Airway epithelial cell (primary cell): ENCODE measurements around the gene OPN1MW2. TPM values are rescaled to one million over a fixed set of nuclear protein-coding genes. Genes with fewer than 3 reads are reported as not detected.

Experiments
- total RNA-seq: library from RNA; depleted of rRNA; stranded (reverse); fragments of >200 nt; gene quantifications from 2 replicates; pipeline ENCODE4 v1.2.3, GENCODE V29; 2015

The OPN1MW2 gene
- total RNA-seq, result not detected in 2 replicates

GRCh38 chrX:154219456-154219855 lies at the start of gene OPN1MW2:
OPN1MW2 (plus strand) TSS chrX:154219756; CDS start chrX:154219816, 60 bp downstream.

DNA sequence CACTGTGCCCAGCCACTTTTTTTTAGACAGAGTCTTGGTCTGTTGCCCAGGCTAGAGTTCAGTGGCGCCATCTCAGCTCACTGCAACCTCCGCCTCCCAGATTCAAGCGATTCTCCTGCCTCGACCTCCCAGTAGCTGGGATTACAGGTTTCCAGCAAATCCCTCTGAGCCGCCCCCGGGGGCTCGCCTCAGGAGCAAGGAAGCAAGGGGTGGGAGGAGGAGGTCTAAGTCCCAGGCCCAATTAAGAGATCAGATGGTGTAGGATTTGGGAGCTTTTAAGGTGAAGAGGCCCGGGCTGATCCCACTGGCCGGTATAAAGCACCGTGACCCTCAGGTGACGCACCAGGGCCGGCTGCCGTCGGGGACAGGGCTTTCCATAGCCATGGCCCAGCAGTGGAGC lies 37.3 kb upstream of the OPN1MW2 start, which contains the start of gene OPN1MW:
Gene OPN1MW (plus strand): TSS at position 301 of the 400 bp plus-strand sequence. CDS start 82 bp downstream, at position 383.

GRCh38 chrX:154257282-154257681 lies 37.7 kb downstream of the OPN1MW2 start, which contains the start of gene OPN1MW3:
OPN1MW3 (plus strand) TSS chrX:154257582; CDS start chrX:154257620, 38 bp downstream.

Other genes with a start within 250 kb of the OPN1MW2 start
- gene HCFC1, start 247.9 kb upstream of the OPN1MW2 start, total RNA-seq, result 35.4 and 50.1 TPM in 2 replicates
- gene TMEM187, start 247.0 kb upstream of the OPN1MW2 start, total RNA-seq, result 10.3 and 12.4 TPM in 2 replicates
- 104 and 110 TPM in 2 replicates for gene IRAK1, start 199.9 kb upstream of the OPN1MW2 start, total RNA-seq
- gene MECP2, start 122.0 kb upstream of the OPN1MW2 start, total RNA-seq, result 18.2 and 25.4 TPM in 2 replicates
- gene OPN1LW, start 75.5 kb upstream of the OPN1MW2 start, total RNA-seq, result not detected in 2 replicates
- not detected in 2 replicates for gene OPN1MW, start 37.2 kb upstream of the OPN1MW2 start, total RNA-seq
- gene OPN1MW3, start 37.8 kb downstream of the OPN1MW2 start, total RNA-seq, result not detected in 2 replicates
- gene TEX28, start 75.4 kb downstream of the OPN1MW2 start, total RNA-seq, result not detected in 2 replicates
- gene TKTL1, start 76.0 kb downstream of the OPN1MW2 start, total RNA-seq, result not detected in 2 replicates
- 1,129 and 1,478 TPM in 2 replicates for gene FLNA, start 154.9 kb downstream of the OPN1MW2 start, total RNA-seq
- gene EMD, start 159.5 kb downstream of the OPN1MW2 start, total RNA-seq, result 50.6 and 72.9 TPM in 2 replicates
- 4,888 and 5,415 TPM in 2 replicates for gene RPL10, start 178.6 kb downstream of the OPN1MW2 start, total RNA-seq
- 30.2 and 32.3 TPM in 2 replicates for gene DNASE1L1, start 189.5 kb downstream of the OPN1MW2 start, total RNA-seq
- gene TAFAZZIN, start 191.8 kb downstream of the OPN1MW2 start, total RNA-seq, result 27.9 and 32.9 TPM in 2 replicates
- gene ATP6AP1, start 208.9 kb downstream of the OPN1MW2 start, total RNA-seq, result 37.4 and 39.4 TPM in 2 replicates
- gene GDI1, start 217.4 kb downstream of the OPN1MW2 start, total RNA-seq, result 59.5 and 89.4 TPM in 2 replicates
- gene FAM50A, start 224.4 kb downstream of the OPN1MW2 start, total RNA-seq, result 29.0 and 30.7 TPM in 2 replicates
- gene PLXNA3, start 238.5 kb downstream of the OPN1MW2 start, total RNA-seq, result 4.4 and 16.2 TPM in 2 replicates